Skeletal muscle satellite cell (primary cell): Measurements from ENCODE around the gene SLC16A11. TPM values are rescaled to one million over a fixed set of nuclear protein-coding genes. Genes with fewer than 3 reads are reported as not detected.
"Not testable (repeated sequence)": the region's sequence is repeated elsewhere in the genome, so short reads cannot be mapped to it uniquely, and the experiment has no call there.

ENCODE experiments used
- H3K27me3 ChIP-seq: 2 replicates; pipeline ENCODE4 v1.7.0; 2013; ENCODE audit warnings: low read length; ENCODE audit not compliant: control insufficient read depth, insufficient read depth
- H3K36me3 ChIP-seq: 2 replicates; pipeline ENCODE4 v1.7.0; 2013; ENCODE audit warnings: mild to moderate bottlenecking, control low read depth, low read length; ENCODE audit not compliant: insufficient read depth
- H3K4me1 ChIP-seq: 2 replicates; pipeline ENCODE4 v1.7.0; 2013; ENCODE audit warnings: low read length; ENCODE audit not compliant: control insufficient read depth, insufficient read depth
- H3K4me2 ChIP-seq: 2 replicates; pipeline ENCODE4 v1.7.0; 2013; ENCODE audit warnings: mild to moderate bottlenecking, low read length
- H3K4me3 ChIP-seq: 2 replicates; pipeline ENCODE4 v1.7.0; 2013; ENCODE audit warnings: low read length
- H3K9ac ChIP-seq: 2 replicates; pipeline ENCODE4 v1.7.0; 2013; ENCODE audit warnings: mild to moderate bottlenecking, low read depth, low read length, moderate library complexity
- H3K9me3 ChIP-seq: replicated peaks from 2 replicates; pipeline ENCODE4 v1.7.0; 2013; ENCODE audit warnings: mild to moderate bottlenecking, control low read depth, low read length
- small RNA-seq: library from RNA; depleted of rRNA; stranded (forward); fragments of <200 nt; gene quantifications from one replicate; pipeline ENCODE3, GENCODE V24; 2012

Gene SLC16A11

DNA sequence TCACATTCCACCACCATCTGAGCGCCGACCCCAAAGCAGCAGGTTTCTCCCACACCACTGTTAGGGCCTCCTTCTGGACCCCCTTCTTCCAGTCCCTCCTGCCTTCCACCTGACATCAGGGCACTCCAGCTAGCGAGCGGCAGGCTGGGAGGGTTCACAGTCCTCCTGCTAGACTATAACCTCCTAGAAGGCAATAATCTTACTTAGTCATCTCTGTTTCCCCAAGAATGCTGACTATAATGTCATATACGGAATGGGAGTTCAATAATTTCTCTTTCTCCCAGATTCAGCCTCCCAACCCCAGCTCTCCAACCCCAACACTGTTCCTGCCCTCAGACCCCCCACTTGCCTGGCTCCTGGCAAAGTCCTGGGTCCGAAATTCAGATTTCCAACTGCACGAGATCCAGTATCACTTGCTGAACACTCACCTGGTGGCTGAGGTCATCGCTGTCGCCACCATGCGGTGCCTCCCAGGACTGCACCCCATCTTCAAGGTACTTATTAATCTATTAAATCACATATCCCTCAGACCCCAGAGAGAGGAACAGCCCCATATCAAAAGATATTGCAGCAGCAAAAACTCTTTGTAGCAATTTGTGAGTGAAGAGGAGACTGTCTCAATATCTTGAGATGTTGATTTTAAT is 42.5 kb downstream of the SLC16A11 start:
- H3K4me2 ChIP-seq: no peak overlapping the region
- H3K27me3 ChIP-seq: no peaks in the 10 kb centered on the region
- no peaks in the 10 kb centered on the region for H3K9me3 ChIP-seq
- H3K4me3 ChIP-seq: no peak overlapping the region
- no peak overlapping the region for H3K9ac ChIP-seq
- peaks cover 55% of the 10 kb centered on the region for H3K36me3 ChIP-seq
- H3K4me1 ChIP-seq: no peaks in the 10 kb centered on the region

DNA sequence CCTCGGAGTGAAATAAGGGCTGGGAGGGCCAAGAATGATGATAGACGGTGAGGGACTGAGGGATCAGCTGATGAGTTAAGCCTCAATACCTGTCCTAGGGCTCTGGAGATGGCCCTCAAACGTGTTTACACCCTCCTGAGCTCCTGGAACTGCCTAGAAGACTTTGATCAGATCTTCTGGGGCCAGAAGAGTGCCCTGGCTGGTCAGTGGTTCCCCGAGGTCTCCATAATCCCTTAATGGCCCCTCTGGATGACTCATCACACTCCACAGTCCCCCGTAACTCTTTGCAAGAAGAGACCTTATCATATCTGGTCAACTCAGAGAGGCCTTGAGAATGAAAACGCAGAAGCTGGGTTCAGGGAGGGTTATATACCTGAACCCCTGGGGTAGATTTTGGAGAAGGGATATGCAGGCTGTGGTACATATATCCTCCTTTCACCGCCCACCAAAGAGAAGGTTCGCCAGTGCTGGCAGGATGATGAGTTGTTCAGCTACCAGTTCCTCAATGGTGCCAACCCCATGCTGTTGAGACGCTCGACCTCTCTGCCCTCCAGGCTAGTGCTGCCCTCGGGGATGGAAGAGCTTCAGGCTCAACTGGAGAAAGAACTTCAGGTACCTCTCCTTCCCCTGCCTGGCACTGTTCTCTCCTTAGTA is 44.9 kb downstream of the SLC16A11 start:
- Histone ChIP-seq H3K4me3 (no peak overlapping the region), H3K36me3 (peaks cover 55% of the 10 kb centered on the region), H3K9me3 (no peaks in the 10 kb centered on the region), H3K4me1 (no peaks in the 10 kb centered on the region), H3K9ac (no peak overlapping the region), H3K27me3 (no peaks in the 10 kb centered on the region), H3K4me2 (no peak overlapping the region)

DNA sequence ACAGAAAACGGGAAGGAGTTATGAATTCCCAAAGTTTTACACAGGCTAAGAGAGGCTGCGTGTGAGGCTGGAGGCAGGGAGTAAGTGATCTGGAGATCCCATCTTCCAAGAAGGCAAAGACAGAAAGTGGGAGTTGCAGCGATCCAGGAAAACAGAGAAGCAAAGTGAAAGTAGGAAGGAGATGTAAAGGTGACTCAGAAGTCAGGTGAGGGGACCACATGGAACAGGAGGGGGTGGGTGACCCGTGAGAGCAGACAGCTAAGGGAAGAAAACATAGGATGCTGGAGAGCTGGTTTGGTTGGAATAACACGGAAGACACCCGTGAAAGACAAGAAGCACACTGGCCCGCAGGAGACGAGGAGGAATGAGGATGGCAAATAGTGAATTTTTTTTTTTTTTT is 46.7 kb downstream of the SLC16A11 start:
- Histone ChIP-seq H3K9ac (no peak overlapping the region), H3K4me2 (no peak overlapping the region), H3K4me3 (no peak overlapping the region), H3K36me3 (peaks cover 49% of the 10 kb centered on the region), H3K9me3 (no peaks in the 10 kb centered on the region), H3K4me1 (no peaks in the 10 kb centered on the region), H3K27me3 (no peaks in the 10 kb centered on the region)

DNA sequence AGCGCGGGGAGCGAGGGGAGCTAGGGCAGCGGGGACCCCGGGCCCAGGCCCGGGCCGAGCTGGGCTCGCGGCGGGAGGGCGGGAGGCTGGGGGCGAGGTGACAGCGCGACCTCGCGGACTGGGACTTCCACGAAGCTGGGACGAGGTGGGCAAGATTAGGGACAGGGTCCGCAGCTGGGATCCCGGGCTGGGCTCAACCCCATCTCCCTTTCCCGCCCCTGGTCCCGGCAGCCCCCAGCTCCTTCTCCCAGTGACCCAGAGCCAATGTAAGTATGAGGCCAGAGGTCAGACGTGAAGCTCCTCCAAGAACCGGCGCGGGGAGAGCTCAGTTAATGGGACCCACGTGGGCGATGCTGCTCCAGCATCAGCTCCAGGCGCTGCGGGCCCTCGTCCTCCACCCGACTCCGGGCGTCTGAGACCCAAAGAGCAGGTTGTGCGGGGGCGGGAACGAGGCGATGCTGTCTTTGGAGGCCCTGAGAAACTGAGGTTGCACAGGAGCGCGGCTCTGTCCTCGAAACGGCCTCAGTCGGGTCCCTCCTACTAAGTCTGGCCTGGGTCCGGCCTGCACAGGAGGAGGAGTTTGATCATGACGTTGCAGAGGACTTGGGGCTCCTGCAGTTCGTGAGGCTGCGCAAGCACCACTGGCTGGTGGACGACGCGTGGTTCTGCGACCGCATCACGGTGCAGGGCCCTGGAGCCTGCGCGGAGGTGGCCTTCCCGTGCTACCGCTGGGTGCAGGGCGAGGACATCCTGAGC is 47.5 kb downstream of the SLC16A11 start:
- H3K4me3 ChIP-seq: no peak overlapping the region
- H3K9me3 ChIP-seq: no peaks in the 10 kb centered on the region

DNA sequence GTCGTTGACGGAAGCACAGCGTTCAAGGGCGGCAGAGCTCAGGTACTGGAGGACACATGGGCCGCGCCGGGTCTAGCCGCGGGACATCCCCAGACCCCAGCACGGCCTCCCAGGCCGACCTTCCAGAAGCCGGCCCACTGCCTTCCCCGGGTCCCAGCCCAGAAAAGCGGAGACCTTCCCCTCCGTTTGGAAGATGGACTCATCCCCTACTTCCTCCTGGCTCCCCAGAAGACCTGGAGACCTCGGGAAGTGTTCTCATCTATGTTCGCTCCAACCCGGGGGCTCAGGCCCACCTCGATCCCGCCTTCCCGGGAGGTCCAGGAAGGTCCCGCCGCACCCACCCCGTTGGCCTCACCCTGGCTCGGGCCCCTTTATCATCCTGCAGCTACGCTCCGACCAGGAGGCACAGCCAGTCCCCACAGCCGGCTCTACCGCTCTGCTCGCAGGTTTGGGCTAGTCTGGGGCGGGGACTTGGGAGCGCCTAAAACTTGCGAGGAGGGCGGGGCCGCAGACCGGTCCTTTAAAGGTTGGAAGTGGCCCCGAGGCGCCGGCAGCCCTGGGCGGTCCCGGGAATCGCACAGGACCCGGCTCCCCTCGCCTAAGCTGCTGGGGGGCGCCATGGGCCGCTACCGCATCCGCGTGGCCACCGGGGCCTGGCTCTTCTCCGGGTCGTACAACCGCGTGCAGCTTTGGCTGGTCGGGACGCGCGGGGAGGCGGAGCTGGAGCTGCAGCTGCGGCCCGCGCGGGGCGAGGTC is 48.2 kb downstream of the SLC16A11 start, which contains the start of gene ALOX12:
Gene ALOX12 (plus strand): TSS at position 550 of the 756 bp plus-strand sequence. CDS start 69 bp downstream, at position 619.
- H3K4me3 ChIP-seq: no peak within 1 kb of the TSS
- no peaks in the 10 kb centered on the region for H3K27me3 ChIP-seq
- no peak within 1 kb of the TSS for H3K4me2 ChIP-seq
- H3K9ac ChIP-seq: no peak within 1 kb of the TSS
- peaks cover 35% of the 10 kb centered on the region for H3K36me3 ChIP-seq
- H3K9me3 ChIP-seq: no peaks in the 10 kb centered on the region
- H3K4me1 ChIP-seq: no peaks in the 10 kb centered on the region

More for the DNA sequence above, 47.5 kb downstream of the SLC16A11 start:
- Histone ChIP-seq H3K9ac (no peak overlapping the region), H3K36me3 (peaks cover 41% of the 10 kb centered on the region), H3K27me3 (no peaks in the 10 kb centered on the region), H3K4me1 (no peaks in the 10 kb centered on the region), H3K4me2 (no peak overlapping the region)

DNA sequence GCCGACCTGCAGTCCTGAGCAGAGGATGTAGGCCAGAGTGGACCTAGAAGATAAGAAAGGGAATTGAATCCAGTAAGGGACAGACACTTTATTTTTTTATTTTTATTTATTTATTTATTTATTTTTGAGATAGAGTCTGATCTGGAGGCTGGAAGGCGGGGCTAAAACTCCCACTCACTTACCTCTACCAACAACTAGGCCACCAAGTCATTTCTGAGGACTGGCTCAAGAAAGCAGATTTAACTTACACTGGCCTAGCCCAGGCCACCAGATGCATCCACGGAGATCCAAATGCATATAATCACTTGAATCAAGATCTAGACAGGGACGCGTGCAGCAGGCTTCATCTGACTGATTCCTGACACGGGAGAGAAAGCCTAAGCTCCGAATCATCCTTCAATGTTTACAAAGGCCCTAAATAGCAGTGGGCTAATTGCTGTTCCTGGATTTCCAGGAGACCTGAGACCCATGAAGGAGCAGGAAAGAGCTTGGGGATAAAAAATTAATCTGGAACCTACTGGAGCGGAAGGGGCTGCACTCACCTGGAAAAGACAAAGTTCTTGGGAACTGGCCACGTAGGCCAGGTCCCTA is 49.1 kb downstream of the SLC16A11 start:
- Histone ChIP-seq H3K4me2 (no peak overlapping the region), H3K9me3 (no peaks in the 10 kb centered on the region), H3K27me3 (no peaks in the 10 kb centered on the region), H3K4me1 (no peaks in the 10 kb centered on the region), H3K36me3 (peaks cover 27% of the 10 kb centered on the region), H3K4me3 (no peak overlapping the region), H3K9ac (no peak overlapping the region)

DNA sequence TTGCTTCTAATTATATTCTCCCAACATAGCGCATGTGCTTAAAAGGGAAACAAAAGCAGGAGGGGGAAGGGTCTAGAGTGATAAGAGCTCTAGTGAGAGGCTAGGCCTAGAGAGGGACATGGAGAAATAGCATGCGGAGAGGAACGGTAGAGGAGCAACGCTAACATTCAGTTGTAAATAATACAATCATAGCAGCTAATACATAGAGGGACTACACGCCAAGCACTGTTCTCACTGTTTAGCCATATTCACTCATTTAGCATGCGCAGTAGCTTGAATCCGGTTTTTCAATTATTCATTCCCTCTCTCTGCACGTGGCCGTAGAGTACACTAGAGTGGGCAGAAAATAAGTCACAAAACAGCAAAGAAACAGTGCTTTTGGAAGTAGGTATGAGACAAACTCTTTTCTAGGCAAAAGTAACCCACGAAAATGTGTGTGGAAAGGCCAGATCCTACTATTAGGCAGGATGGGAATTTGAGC is 49.7 kb downstream of the SLC16A11 start:
- Histone ChIP-seq H3K4me2 (no peak overlapping the region), H3K4me3 (no peak overlapping the region), H3K4me1 (no peaks in the 10 kb centered on the region), H3K9ac (no peak overlapping the region), H3K36me3 (peaks cover 21% of the 10 kb centered on the region), H3K9me3 (no peaks in the 10 kb centered on the region), H3K27me3 (no peaks in the 10 kb centered on the region)

DNA sequence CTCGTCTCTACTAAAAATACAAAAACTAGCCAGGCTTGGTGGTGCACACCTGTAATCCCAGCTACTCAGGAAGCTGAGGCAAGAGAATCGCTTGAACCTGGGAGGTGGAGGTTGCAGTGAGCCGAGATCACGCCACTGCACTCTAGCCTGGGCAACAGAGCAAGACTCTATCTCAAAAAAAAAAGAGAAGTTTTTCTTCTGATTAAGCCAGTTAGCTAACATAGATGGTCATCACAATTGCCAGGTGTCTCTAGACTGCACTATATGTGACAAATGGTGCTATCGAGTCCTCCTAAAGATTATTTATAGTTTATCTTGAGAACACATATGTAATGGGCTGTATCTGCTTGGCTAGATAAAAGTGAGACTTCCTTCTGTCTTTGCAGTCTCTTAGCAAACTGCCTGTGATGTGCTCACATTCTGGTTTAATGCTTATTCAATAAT is 50.3 kb downstream of the SLC16A11 start:
- H3K4me1 ChIP-seq, H3K4me2 ChIP-seq, H3K4me3 ChIP-seq, H3K9me3 ChIP-seq, H3K9ac ChIP-seq, H3K27me3 ChIP-seq: not testable (repeated sequence)
- peaks cover 15% of the 10 kb centered on the region for H3K36me3 ChIP-seq

Small RNA genes within 50 kb of the gene (small RNA-seq; reads per million reads assigned to genes)
- gene AC120057.1: not detected
